Kasumi-1 (cell line): ENCODE data around the gene ST3GAL3.

Experiments used
- DNase-seq, 2 experiments: peaks; one replicate each; lab custom pipeline; 2025; lab: John Stamatoyannopoulos, UW

ST3GAL3 gene

DNA sequence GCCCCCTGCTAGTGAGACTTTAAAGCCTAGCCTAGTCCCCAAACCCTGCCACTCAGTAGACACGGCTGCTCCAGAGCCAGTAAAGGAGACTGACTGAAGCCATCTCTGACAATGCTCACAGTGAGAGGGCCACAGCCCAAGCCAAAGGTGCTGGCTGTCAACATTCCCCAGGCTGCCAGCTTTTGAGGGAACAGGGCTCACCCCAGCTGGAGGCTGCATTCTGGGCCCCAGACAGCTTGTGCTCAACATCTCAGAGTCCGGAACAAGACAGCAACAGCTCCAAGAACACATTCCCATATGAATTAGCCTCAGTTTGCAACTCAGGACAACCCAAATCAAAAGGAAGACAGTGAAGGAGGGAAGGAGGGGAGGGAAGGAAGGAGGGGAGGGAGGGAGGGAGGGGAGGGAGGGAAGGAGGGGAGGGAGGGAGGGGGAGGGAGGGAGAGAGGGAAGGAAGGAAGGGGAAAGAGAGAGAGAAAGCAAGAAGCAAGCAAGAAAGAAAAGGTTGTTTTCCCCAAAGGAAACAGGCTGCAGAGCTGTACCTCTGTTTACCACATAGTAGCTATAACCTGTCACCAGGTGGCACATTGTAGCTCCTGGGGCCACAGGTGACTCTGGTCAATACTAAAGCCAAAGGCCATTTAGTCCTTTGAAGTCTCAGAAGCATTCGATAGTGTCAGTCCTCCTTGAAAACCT, 231.7 kb downstream of the ST3GAL3 start:
- DNase-seq = no peak

DNA sequence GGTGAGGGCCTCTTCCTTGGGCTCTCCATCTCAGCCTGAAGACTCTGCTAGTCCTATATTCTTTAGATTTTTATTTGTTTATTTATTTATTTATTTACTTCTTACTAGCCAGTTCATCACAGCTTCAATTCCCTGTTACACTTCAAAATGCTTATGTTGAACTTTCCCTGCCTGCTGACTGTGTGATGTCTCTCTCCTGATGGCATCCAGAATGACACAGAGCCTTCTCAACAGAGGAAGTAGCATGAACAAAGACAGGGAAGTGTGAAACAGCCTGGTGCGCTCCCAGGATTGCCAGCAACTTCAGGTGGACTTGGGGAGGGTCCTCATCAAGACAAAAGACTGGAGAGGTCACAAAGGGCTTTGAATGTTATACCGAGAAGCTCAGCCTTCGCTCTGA, 235.1 kb downstream of the ST3GAL3 start:
- DNase-seq = no peak

DNA sequence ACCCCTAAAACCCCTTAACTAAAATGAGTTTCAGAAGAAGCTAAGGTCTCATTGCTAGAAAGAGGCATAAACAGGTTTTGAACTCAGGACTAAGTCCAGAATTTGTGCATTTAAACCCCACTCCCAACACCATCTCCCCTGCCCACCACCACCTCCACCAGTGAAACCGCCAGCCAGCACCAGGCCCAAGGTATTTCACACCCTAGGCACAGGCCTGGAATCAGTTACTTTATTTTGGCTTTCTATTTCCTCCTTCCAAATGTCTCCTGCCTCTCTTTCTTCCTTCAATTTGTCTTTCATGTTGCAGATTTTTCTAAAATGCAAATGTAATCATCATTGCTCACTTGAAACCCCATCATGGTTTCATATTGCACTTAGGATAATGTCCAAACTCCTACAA, 237.5 kb downstream of the ST3GAL3 start:
- DNase-seq = no peak

DNA sequence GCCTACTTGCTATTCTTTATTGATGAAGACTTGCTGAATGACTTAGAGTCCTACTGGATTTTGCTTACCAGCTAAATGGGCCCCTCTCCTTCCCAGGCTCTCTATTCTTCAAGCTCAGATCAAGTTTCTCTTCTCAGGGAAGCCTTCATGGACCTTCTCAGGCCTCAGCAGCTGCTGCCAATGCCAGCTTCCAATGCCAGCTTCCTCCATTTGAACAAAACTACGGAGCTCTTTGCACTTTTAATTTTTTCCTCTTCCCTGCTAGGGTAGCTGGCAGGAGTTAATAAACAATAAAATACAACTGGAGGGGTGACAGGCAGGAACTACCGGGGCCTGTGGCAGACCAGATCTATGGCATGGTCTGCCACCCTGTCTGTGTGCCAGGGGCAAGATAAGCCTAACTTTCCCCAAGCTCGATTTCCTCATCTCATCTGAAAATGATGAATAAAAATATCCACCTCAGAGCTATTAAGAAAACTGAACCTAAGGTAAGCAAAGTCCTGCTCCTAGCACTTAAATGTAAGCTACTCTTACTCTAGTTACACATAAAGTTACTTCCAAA, 238.4 kb downstream of the ST3GAL3 start:
- DNase-seq = no peak

DNA sequence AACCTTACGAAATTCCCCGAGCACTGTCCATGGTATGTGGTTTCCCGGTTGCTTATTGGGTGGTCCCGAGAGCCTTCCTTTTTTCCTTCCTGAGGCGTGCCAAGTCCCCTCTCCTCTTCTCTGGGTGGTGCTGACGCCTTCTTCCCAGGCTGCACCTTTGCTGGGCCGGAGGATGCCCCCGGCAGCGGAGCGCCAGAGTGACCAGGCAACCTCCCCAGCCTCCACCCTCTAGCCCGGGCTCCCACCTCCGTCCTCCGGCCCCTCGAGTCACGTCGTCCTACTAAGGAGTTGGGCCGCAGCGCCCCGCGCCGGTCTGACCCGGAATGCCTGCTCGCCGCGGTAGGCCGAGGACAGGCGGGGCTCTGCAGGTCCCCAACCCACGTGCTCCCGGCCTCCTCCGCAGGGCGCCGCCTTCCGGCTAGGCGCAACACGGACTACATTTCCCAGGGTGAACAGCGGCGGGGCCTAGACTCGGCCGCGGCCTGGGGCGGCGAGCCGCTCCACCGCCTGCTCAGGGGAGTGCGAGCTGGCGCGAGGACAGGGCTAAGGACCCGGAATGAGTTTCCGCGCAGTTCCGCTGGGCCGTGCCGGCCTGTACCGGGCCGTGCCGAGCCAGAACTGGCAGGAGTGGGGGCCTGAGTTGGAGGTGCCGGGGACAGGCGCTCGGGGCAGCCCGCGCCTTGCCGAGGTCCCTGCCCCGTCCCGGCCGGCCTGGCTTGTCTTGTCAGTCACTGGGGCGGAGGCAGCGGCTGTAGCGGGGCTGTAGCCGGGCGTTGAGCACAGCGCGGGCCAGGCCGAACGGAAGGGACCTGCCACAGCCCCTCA, 239.1 kb downstream of the ST3GAL3 start, which contains the start of gene IPO13:
TSS of gene IPO13 (plus strand) at position 715 of the 825 bp plus-strand sequence. CDS start 651 bp downstream, outside the sequence.
- peak; percentile 94 to 96 for DNase-seq

DNA sequence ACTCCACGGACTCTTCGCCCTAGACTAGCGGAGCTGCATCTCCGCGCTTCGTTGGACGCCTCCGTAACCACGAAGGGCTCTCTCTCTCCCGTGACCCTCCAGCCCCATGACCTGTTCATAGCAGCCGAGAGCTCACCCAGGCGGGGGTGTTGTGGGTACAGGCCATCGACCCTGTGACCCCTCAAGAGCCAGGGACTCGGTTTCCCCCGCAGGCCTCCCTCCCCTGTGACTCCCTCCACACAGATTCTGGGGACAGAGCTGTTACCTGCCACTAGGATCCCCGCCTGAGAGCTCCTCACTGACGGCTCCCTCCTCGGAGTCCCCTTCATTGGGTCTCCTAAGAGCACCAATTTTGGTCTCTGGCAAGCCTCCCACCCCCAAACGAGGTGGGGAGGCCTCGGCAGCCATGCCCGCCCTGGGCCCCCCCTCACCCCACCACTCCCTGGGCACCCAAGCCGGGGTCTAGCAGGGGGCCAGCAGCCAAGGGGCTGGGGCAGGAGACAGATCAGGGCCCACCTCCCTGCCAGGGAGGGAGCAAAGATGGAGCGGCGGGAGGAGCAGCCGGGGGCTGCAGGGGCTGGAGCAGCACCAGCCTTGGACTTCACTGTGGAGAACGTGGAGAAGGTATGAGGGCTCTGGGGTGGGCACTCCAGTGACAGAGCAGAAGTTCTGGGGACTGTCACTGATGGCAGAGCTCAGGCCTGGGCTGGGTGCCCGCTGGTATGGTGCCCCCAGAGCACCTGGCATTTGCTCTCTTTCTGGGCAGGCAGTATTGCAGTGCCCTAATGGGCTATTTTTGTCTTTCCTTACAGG, 239.9 kb downstream of the ST3GAL3 start:
- no peak for DNase-seq

DNA sequence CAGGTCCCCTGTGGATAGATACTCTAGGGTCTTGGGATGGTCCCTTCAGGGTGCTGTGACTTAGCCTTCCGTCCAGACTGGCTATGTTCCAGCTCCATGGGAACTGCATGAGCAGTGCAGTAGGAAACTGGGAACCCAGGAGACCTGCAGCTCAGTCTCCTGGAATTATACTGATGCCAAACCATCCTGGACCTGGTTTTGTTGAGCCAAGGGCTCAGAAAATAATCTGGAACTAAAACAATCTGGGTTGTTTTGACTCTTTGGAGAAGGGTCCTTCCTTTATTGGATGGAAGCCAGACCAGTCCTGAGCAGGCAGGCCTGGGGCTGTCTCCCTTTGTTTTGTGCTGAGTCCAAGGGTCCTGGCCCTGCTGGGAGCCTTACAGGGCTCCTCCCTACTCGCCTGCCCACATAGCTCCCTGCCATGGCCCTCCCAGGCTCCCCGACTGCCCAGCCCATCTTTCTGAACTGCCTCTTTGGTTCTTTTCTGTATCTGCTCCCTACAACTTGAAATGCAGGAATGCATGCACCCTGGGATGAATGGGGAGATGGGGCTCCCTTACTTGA, 240.6 kb downstream of the ST3GAL3 start:
- no peak for DNase-seq

DNA sequence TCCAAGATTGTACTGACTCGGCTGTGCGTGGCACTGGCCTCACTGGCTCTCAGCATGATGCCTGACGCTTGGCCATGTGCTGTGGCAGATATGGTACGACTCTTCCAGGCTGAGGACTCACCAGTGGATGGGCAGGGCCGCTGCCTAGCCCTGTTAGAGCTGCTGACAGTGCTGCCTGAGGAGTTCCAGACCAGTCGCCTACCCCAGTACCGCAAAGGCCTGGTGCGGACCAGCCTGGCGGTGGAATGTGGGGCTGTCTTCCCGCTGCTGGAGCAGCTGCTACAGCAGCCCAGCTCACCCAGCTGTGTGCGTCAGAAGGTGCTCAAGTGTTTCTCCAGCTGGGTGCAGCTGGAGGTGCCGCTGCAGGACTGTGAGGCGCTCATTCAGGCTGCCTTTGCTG, 242.3 kb downstream of the ST3GAL3 start:
- no peak for DNase-seq

DNA sequence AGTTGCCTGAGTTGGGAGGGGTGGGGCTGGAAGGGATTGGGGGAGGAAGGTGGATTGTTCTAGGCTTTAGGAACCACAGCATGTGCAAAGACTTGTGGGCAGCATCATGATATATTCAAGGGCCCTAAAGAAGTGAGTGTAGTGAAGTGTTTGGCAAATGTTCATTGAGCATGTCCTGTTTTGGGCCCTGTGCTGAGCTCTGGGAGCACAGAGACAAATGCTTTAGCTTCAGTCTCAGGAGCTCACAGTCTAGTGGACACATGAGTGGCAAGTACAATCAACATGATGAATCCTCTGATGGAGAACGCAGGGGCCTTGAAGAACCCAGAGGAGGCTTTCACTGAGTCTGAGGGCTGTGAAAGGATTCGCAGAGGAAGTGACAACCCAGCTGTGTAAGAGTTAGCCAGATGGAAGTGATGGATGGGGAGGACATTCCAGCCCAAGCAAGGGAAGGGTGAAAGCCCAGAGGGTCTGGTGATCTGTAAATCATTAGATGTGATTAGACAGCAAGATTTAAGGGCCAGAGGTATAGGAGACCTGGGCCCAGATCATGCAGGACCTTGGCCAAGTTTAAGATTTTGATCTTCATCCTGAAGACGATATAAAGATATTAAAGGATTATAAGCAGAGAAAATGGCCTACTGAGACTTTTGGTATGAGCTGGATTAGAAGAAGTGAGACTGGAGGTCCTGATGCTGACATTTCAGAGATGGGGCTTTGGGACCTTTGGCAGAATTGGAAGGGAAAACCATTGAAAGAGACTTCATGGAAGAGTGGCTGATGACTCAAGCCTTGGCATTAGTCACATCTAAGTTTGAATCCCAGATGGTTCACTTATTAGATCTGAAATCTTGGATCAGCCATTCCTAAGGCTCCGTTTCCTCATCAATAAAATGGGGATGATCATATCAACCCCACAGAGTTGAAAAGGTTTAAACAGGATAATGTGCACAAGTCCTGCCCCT, 244.0 kb downstream of the ST3GAL3 start:
- DNase-seq = no peak

DNA sequence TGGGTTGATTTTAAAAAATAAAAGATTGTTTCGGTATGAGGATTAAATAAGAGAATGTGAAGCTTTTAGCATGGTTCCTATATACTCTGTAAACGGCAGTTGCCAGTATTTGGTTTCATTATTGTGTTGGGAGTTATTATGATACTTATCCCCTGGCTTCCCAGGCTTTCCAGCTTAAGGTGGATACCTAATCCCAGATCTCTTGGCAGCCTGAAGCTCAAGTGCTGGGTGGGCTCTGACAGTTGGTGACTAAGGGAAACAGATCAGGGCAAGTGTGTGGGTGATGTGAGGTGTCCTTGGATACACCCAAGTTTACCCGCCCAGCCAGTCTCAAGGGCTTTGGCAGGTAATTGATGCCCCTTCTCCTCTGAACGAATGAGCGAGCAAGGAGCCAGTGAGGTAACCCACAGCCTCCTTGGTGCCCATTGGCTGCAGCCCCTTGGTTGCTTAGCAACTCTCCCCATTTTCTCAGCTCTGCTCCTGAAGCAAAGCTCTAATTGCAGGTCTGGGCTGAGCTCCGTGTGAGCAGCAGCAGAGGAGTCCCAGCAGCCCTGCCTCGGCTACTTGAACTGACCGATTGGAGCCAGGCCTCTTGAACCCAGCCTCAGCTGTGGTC, 245.5 kb downstream of the ST3GAL3 start:
- DNase-seq = no peak

DNA sequence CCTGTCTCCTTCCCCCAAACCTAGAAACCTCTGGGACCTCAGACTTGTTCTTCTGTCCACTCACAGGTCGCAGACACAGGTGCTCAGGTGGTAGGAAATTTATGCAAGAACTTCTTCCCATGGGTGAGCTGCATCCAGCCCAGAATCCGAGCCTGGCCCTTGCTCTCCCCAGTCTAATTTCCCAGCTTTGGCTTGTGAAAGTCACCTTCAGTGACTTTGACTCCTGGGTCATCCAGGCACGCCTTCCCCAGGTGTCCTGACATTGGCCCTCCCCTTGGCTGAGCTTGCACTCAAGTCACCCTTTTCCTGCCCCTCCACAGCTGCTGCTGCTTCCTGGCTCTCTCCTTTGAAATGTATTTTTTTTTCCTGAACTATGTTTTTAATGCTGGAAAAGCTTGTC, 246.0 kb downstream of the ST3GAL3 start:
- no peak for DNase-seq

DNA sequence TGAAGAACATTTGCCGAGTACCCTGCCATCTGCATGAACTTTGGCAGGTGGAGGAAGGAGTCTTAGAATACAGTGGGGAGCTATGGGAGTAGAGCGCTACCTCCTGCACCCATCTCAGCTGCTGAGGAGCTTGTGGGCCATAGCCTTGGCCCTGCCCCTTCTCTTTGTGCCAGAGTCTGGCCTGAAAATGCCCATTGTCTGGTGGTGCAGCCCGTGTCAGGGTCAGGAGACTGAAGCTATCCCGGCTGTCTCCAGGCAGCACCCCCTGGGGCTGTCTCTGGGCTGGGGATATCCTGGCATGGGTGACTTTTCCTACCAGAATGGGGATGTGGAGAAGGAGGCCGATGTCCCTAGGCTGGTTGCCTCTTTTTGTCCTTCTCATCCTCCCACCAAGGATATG, 246.7 kb downstream of the ST3GAL3 start:
- no peak for DNase-seq

DNA sequence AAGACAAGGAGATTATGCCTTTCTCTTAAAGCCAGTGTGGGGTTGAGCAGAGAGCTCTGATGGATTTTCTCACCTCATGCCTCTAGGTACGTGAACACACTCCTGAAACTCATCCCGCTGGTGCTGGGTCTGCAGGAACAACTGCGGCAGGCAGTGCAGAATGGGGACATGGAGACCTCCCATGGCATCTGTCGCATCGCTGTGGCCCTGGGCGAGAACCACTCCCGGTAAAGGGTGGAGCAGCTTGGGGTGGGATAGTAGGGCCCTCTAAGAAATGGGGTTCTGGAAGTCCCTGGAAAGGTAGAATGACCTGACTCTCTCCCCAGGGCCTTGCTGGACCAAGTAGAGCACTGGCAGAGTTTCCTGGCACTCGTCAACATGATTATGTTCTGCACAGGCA, 248.9 kb downstream of the ST3GAL3 start:
- no peak for DNase-seq

DNA sequence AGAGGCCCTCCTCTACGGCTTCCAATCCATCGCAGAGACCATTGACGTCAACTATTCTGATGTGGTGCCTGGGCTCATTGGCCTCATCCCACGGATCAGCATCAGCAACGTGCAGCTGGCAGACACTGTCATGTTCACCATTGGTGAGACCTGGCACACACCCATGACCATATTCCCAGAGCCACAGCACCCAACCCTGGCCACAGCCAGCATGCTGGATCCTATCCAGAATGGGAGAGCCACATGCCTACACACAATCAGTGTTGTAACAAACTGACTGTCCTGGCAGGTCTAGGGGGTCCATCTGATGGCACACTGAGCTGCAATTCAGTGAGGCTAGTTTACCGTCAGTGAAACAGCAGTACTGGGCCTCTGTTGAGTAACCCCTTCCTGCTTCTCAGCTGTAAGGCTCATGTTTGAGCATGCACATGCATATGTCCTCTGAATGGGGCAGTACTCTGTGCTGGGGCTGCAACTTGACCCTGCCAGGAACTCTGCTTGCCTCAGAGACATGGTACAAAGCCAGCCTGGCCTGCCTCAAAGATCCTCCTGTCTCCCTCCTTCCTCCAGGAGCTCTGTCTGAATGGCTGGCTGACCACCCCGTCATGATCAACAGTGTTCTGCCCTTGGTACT, 250.2 kb downstream of the ST3GAL3 start:
- DNase-seq = no peak

DNA sequence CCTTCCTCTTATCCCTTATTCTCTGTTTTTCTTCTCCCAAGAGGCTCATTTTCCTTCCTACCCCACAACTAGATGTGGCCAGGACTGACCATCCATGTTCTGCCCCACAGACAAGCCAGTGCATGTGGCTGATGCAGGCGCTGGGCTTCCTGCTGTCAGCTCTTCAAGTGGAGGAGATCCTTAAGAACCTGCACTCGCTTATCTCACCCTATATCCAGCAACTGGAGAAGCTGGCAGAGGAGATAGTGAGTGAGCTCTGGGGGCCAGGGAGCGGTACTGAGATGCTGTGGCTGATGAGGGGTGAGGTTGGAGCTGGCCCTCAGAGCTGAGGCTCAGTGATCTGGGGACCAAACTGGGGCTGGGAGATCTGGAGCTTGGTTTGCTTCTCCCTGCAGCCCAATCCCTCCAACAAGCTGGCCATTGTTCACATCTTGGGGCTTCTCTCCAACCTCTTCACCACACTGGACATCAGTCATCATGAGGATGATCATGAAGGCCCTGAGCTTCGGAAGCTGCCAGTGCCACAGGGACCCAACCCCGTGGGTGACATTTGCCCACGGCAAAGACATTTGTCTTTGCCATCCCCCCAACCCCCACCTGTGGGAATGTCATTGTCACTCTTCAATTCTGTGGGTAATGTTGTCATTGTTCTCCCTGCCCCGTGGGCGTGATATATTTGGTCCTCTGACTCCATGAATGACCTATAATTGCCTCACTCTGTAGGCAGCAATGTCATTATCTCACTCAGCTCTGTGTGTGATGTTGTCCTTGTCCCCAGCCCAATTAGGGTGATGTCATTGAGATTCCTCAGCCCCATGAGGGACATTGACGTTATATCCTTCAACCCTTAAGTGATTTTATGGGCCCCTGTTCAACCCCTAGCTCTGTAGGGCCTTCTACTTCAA, 251.3 kb downstream of the ST3GAL3 start:
- no peak for DNase-seq

DNA sequence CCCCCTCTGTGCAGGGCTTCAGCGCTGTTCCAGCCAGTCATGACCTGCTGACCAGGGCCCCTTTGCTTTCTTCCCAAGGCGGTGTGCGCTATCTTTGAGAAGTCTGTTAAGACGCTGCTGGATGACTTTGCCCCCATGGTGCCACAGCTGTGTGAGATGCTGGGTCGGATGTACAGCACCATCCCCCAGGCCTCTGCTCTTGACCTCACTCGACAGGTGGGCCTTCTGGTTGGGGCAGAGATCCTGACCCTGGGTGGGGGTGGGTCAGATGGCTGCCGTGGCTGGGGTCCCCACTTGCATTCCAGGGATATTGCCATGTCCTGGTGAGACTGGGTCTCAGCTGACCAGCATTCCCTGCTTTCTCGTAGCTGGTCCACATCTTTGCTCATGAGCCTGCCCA, 253.5 kb downstream of the ST3GAL3 start:
- DNase-seq = no peak

DNA sequence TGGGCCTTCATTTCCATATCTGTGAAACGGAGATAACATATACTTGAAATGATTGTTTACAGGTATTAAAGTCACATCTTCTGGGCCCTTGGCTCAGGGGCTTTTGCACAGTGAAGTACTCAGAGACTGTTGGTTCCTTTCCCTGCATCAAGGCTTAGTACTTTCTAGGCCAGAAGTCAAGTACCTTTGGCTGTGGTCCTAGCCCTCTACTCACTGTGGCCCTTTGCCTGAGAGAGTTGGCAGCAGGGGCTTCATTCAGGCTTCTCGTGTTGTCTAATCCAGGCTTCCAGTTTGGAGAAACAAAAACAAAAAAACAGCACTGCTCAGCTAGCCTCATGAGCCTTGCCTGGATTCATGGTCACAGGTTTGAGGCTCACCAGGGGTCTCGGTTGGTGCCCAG, 254.4 kb downstream of the ST3GAL3 start:
- no peak for DNase-seq

DNA sequence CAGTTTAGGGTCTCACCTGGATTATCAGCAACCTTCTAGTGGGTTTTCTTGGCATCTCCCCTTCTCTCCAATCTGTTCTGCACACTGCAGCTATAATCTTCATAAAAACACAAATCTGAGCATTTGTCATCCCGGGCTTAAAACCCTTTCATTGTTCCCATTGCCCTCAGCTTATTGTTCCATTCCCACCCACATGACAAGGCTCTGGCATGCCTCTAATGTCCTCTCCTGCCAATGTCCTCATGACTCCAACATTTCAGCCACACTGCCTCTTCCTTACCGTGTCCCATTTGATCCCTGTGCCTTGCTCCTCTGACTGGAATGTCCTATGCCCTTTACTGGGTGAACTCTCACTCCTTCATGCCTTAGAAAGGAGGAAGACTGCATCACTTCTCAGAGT, 255.0 kb downstream of the ST3GAL3 start:
- no peak for DNase-seq

DNA sequence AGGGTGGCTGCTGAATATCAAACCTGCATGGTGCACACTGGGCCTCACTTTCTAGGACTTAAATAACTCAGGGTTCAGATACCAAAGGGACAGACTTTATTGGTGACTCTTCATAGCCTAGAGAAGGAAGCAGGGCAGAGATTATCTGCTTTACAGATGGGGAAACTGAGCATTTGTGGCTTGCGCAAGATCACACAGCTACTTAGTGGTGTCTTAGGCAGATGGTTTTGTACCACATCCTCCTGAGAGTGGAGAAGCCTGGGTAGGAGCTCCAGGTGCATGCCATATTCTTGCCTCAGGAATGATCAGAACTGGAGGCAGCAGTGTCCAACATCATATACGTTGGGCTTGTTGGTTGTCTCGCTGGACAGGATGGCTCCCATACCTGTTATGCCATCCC, 255.7 kb downstream of the ST3GAL3 start:
- DNase-seq = no peak
